NB4 (cell line): ENCODE data around the gene BIRC7.

Experiments
- DNase-seq: peaks from one replicate; pipeline ENCODE4 v3.0.0; 2010; ENCODE audit warnings: low read depth
- H3K4me3 ChIP-seq: one replicate; pipeline ENCODE4 v1.5.1; 2011; ENCODE audit warnings: mild to moderate bottlenecking, low read depth, low read length, moderate library complexity
- CTCF ChIP-seq: IDR thresholded peaks from one replicate; pipeline ENCODE4 v1.5.1; 2012; ENCODE audit warnings: low read depth, low read length
- MAX ChIP-seq: IDR thresholded peaks from 2 replicates; pipeline ENCODE4 v1.6.1; 2011; ENCODE audit warnings: low read depth, low read length
- MYC ChIP-seq: IDR thresholded peaks from 2 replicates; pipeline ENCODE4 v1.6.1; 2011; ENCODE audit warnings: low read depth, low read length
- POLR2A ChIP-seq: IDR thresholded peaks from 2 replicates; pipeline ENCODE4 v1.6.1; 2011; ENCODE audit warnings: mild to moderate bottlenecking; ENCODE audit not compliant: insufficient read length; ENCODE audit errors: extremely low read depth

Gene BIRC7

DNA sequence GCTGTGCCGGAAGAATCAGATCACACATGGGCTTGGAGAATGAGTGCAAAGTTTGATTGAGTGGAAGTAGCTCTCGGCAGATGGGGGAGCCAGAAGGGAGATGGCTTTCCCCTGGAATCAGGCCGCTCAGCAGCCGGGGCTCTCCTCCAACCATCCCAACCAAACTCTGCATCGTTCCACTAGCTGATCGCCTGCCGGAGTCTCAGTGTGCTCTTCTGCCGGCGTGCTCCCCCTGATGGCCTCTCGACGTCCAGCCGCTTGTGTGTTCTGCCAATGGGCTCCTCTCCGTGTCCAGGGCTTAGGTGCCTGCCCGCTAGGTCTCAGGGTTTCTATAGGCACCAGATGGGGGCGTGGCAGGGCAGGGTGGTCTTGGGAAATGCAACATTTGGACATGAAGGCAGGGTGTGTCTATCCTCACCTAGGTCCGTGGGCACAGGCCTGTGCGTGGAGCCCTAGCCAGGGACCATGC, 4.9 kb upstream of the BIRC7 start:
- TF ChIP-seq MYC (no peak), CTCF (peak; percentile 44)
- DNase-seq = peak; percentile 41
- no peak overlapping the region for H3K4me3 ChIP-seq

GRCh38 chr20:63232235-63233060, 3.3 kb upstream of the BIRC7 start:
- TF ChIP-seq MAX (no peak), POLR2A (no peak), CTCF (no peak), MYC (no peak)
- H3K4me3 ChIP-seq = no peak overlapping the region
- DNase-seq = no peak

DNA sequence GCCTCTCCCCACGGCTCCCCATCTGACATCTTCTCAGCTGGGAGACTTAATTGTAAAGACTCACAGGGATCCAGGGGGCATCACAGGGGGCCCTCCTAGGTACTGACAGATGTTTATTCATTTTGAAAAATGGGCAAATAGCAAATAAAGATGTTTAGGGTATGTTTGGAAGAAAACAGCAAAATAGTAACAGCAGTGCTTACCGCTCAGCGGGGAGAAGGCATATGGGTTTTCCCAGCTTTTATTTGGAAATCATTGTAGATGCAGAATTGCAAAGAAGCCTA, 2.7 kb upstream of the BIRC7 start:
- no peak for DNase-seq
- no peak for TF ChIP-seq CTCF
- no peak for TF ChIP-seq MAX
- TF ChIP-seq POLR2A = no peak
- no peak for TF ChIP-seq MYC
- H3K4me3 ChIP-seq = no peak overlapping the region

DNA sequence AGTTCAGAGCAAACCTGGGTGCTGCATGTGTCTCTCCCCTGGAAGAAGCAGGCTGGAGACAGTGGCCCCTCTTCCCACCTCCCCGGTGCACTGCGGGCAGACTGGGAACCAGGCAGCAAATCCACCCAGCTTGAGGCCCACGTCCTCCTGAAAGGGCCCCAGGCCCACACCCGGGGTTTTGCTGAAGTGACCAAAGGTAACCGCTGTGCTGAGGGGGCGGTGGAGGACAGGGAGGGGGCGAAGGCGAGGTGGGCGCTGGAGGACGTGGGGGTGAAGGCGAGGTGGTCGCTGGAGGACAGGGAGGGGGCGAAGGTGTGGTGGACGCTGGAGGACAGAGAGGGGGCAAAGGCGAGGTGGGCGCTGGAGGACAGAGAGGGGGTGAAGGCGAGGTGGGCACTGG, 1.8 kb upstream of the BIRC7 start:
- no peak for TF ChIP-seq POLR2A
- TF ChIP-seq CTCF = no peak
- TF ChIP-seq MYC = no peak
- no peak for TF ChIP-seq MAX
- DNase-seq = no peak
- no peak overlapping the region for H3K4me3 ChIP-seq

GRCh38 chr20:63234693-63235398, 859 bp upstream of the BIRC7 start:
- no peak overlapping the region for H3K4me3 ChIP-seq
- DNase-seq = no peak
- TF ChIP-seq MAX (no peak), MYC (no peak), CTCF (no peak), POLR2A (no peak)
